Spleen (tissue), 11 donors: ENCODE results near the gene MRPL40. TPM values are rescaled to one million over a fixed set of nuclear protein-coding genes. Genes with fewer than 3 reads are reported as not detected.

ENCODE experiments used
- DNase-seq: peaks from one replicate; pipeline ENCODE4 v3.0.0-alpha.2; 2020
- H3K27ac ChIP-seq, 8 donors: fragments of 200-600 bp; sonication (generic) in 7 of 8; 1 replicate in 4 of 8; 2 replicates in 4 of 8; pipeline versions ENCODE4 v1.5.0 to v1.8.0; 2016 to 2021; ENCODE audit warnings: inconsistent platforms in 4 of 8, mild to moderate bottlenecking in 4 of 8, moderate library complexity in 1 of 8
- H3K27me3 ChIP-seq, 7 donors: fragments of 200-600 bp; sonication (generic) in 6 of 7; replicated peaks in 1 of 7; 1 replicate in 4 of 7; 2 replicates in 3 of 7; pipeline versions ENCODE4 v1.5.0 to v1.8.0; 2016 to 2021; ENCODE audit warnings: inconsistent platforms in 3 of 7, mild to moderate bottlenecking in 1 of 7
- H3K36me3 ChIP-seq, 6 donors: fragments of 200-600 bp; sonication (generic) in 5 of 6; 1 replicate in 4 of 6; 2 replicates in 2 of 6; pipeline versions ENCODE4 v1.5.0 to v1.8.0; 2016 to 2021; ENCODE audit warnings: inconsistent platforms in 2 of 6
- H3K4me1 ChIP-seq, 6 donors: fragments of 200-600 bp; sonication (generic) in 5 of 6; 1 replicate in 3 of 6; 2 replicates in 3 of 6; pipeline versions ENCODE4 v1.5.0 to v1.8.0; 2016 to 2021; ENCODE audit warnings: inconsistent platforms in 3 of 6
- H3K4me3 ChIP-seq, 8 donors: fragments of 200-600 bp; sonication (generic) in 7 of 8; 1 replicate in 4 of 8; 2 replicates in 4 of 8; pipeline versions ENCODE4 v1.5.0 to v1.8.0; 2016 to 2021; ENCODE audit warnings: inconsistent platforms in 4 of 8, mild to moderate bottlenecking in 4 of 8, moderate library complexity in 2 of 8
- H3K9me3 ChIP-seq, 8 donors: fragments of 200-600 bp; sonication (generic) in 7 of 8; 1 replicate in 4 of 8; 2 replicates in 4 of 8; pipeline versions ENCODE4 v1.5.0 to v1.8.0; 2016 to 2021; ENCODE audit warnings: inconsistent platforms in 4 of 8
- CTCF ChIP-seq, 11 experiments: fragments of 200-600 bp in 7 of 11; fragments of 450-650 bp in 4 of 11; sonication (generic) in 4 of 11; IDR thresholded peaks in 8 of 11; conservative IDR thresholded peaks in 3 of 11; 1 replicate in 7 of 11; 2 replicates in 4 of 11; pipeline versions ENCODE4 v1.4.0 to v1.8.0; 2016 to 2021; ENCODE audit warnings: antibody characterized with exemption in 11 of 11, inconsistent platforms in 4 of 11, mild to moderate bottlenecking in 1 of 11
- POLR2A ChIP-seq, 3 donors: fragments of 450-650 bp; IDR thresholded peaks; one replicate each; pipeline ENCODE4 v1.5.1; 2017; ENCODE audit warnings: antibody characterized with exemption in 3 of 3, mild to moderate bottlenecking in 1 of 3
- POLR2AphosphoS5 ChIP-seq, 3 donors: sonication (generic); formaldehyde crosslinking; IDR thresholded peaks; one replicate each; pipeline ENCODE4 v1.5.1; 2017; ENCODE audit warnings: antibody characterized with exemption in 3 of 3
- WGBS, 5 donors: extraction: QIAGEN DNeasy Blood & Tissue Kit in 3 of 5; methylation state at CpG; one replicate each; pipeline versions ENCODE4 v1.1.5 to v1.1.7; 2013 to 2018; 5-methylcytosine and 5-hydroxymethylcytosine counted together
- intact Hi-C: fragments of 100-400 bp; cut with DNase I; formaldehyde crosslinking; loops from one replicate; pipeline ENCODE4 v1.15.0; 2023; ENCODE audit warnings: low total_unique reads
- polyA plus RNA-seq, 3 donors: library from polyadenylated mRNA; stranded (reverse); fragments of 200-250 nt; gene quantifications; one replicate each; pipeline ENCODE4 v1.2.1, GENCODE V29; 2013
- total RNA-seq, 7 donors: library from RNA; depleted of rRNA in 3 of 7; stranded (reverse); fragments of >200 nt in 3 of 7; fragmentation: NEBNext Ultra II Directional in 4 of 7; extraction: Animal tissue kit (Norgen Biotek cat#: 25700) in 4 of 7; gene quantifications; one replicate each; pipeline versions ENCODE4 v1.1.0 to v1.2.1, GENCODE V29; 2016 to 2021
- donor health status: healthy with polysubstance abuse.
- donor health status: DM: no; HTN: no; CAD: no; lungs with moderate emphysema.
- donor health status: DM: no; HTN: no; CAD: no.
- donor health status: Bipolar disorder and iron deficiency.
- donor health status: healthy.
- donor health status: DM: no; HTN: no; CAD: no.
- donor health status: DM: yes; HTN: yes; CAD: no.

The MRPL40 gene
- total and polyA plus RNA-seq, 10 donors = 11.7 to 55.7 (median 21.6) TPM

- Histone ChIP-seq H3K27me3 (no peaks in the 10 kb centered on the region), H3K4me3 (no peak overlapping the region), H3K9me3 (no peaks in the 10 kb centered on the region), H3K36me3 (peaks cover 0 to 97% (median 53%) of the 10 kb centered on the region in 6 donors), H3K4me1 (peaks cover 0 to 8% (median 0%) of the 10 kb centered on the region in 6 donors), H3K27ac (no peak overlapping the region)
- intact Hi-C loops = no loop called here
- TF ChIP-seq POLR2AphosphoS5 (IDR thresholded peaks at IDR 0.05) = no peak
- no peak for TF ChIP-seq CTCF (IDR thresholded peaks at IDR 0.05 in 8 of 11, conservative IDR thresholded peaks at IDR 0.05 in 3 of 11)
- TF ChIP-seq POLR2A (IDR thresholded peaks at IDR 0.05) = no peak
- DNase-seq = no peak
- 80 to 93% (median 88%) methylated on average over 3 of the region's 3 CpGs for WGBS, 5 donors
These were observed 26.0 kb upstream of the MRPL40 start for GRCh38 chr22:19406281-19406811.

- H3K27ac ChIP-seq = no peak overlapping the region
- peaks cover 0 to 97% (median 51%) of the 10 kb centered on the region in 6 donors for H3K36me3 ChIP-seq
- H3K4me3 ChIP-seq = no peak overlapping the region
- H3K27me3 ChIP-seq = no peaks in the 10 kb centered on the region
- no peaks in the 10 kb centered on the region for H3K9me3 ChIP-seq
- TF ChIP-seq CTCF (IDR thresholded peaks at IDR 0.05 in 8 of 11, conservative IDR thresholded peaks at IDR 0.05 in 3 of 11) (no peak), POLR2A (IDR thresholded peaks at IDR 0.05) (no peak), POLR2AphosphoS5 (IDR thresholded peaks at IDR 0.05) (no peak)
- WGBS, 5 donors = 92 to 98% (median 95%) methylated on average over 4 of the region's 4 CpGs
- DNase-seq = no peak
- intact Hi-C loops = no loop called here
- H3K4me1 ChIP-seq = peaks cover 0 to 8% (median 1%) of the 10 kb centered on the region in 6 donors
These were observed 25.5 kb upstream of the MRPL40 start for GRCh38 chr22:19406846-19407245.

GRCh38 chr22:19407649-19408606, 24.4 kb upstream of the MRPL40 start:
- peaks cover 0 to 88% (median 49%) of the 10 kb centered on the region in 6 donors for H3K36me3 ChIP-seq
- peaks cover 0 to 16% (median 5%) of the 10 kb centered on the region in 6 donors for H3K4me1 ChIP-seq
- WGBS, 5 donors = 80 to 92% (median 88%) methylated on average over 15 to 16 of the region's 16 CpGs
- intact Hi-C loops = no loop called here
- no peaks in the 10 kb centered on the region for H3K9me3 ChIP-seq
- TF ChIP-seq POLR2A (IDR thresholded peaks at IDR 0.05) (no peak), POLR2AphosphoS5 (IDR thresholded peaks at IDR 0.05) (no peak), CTCF (IDR thresholded peaks at IDR 0.05 in 8 of 11, conservative IDR thresholded peaks at IDR 0.05 in 3 of 11) (no peak)
- no peak overlapping the region for H3K4me3 ChIP-seq
- no peak for DNase-seq
- no peaks in the 10 kb centered on the region for H3K27me3 ChIP-seq
- no peak overlapping the region for H3K27ac ChIP-seq
